Measurements from ENCODE around the gene RGS18. TPM values are rescaled to one million over a fixed set of nuclear protein-coding genes. Genes with fewer than 3 reads are reported as not detected.
A peak's percentile ranks its signal among the peaks of the same experiment; 100 is the strongest.

Gene RGS18
- total and polyA plus RNA-seq, 2 experiments from 2014 or later = not detected

GRCh38 chr1:192161976-192162375, 3.7 kb downstream of the RGS18 start:
- H3K4me1 Mint-ChIP-seq = no peaks in the 10 kb centered on the region
- ATAC-seq (no peak), DNase-seq (ENCODE audit: low spot score) (no peak)
- Histone ChIP-seq H4K20me1 (replicated peaks; ENCODE audit: insufficient read depth) (no peaks in the 10 kb centered on the region), H3K4me3 (no peak overlapping the region), H3F3A (replicated peaks; ENCODE audit: low read depth) (no peaks in the 10 kb centered on the region), H3K79me2 (replicated peaks; ENCODE audit: insufficient read depth) (no peaks in the 10 kb centered on the region), H3K27me3 (ENCODE audit: insufficient read depth) (no peaks in the 10 kb centered on the region), H2AFZ (peak overlapping the region; percentile 1; the same call in 1 of the 2 replicates), H3K36me3 (ENCODE audit: insufficient read depth) (no peaks in the 10 kb centered on the region), H3K4me1 (ENCODE audit: insufficient read depth) (no peaks in the 10 kb centered on the region), H3K9me2 (ENCODE audit: insufficient read depth) (no peaks in the 10 kb centered on the region), H3K4me2 (no peak overlapping the region), H3K27ac (ENCODE audit: low read depth) (no peak overlapping the region)
- no peaks in the 10 kb centered on the region for H3K27me3 Mint-ChIP-seq (ENCODE audit: insufficient read depth, low read depth, poor library complexity)
- no peak overlapping the region for H3K27ac Mint-ChIP-seq
- TF ChIP-seq ETS1 (IDR thresholded peaks at IDR 0.05) = no peak
- TF ChIP-seq ZNF331 (CRISPR knock-in tag; IDR thresholded peaks at IDR 0.05; ENCODE audit: low read depth) = no peak
- no peak for TF ChIP-seq NANOG (IDR thresholded peaks at IDR 0.05; ENCODE audit: borderline replicate concordance)
- no peak for TF ChIP-seq ZNF462 (CRISPR knock-in tag; IDR thresholded peaks at IDR 0.05)
- TF ChIP-seq EZH2 (IDR thresholded peaks at IDR 0.05; ENCODE audit: low read depth, unreplicated experiment) = no peak
- TF ChIP-seq CTCF (conservative IDR thresholded peaks at IDR 0.05; ENCODE audit: low read depth in 2 of 2) = no peak
- no peak for TF ChIP-seq EZH2phosphoT487 (IDR thresholded peaks at IDR 0.05; ENCODE audit: unreplicated experiment)
- no peak for TF ChIP-seq REST (IDR thresholded peaks at IDR 0.05; ENCODE audit: unreplicated experiment)
- TF ChIP-seq STAT1 (IDR thresholded peaks at IDR 0.05; ENCODE audit: unreplicated experiment) = no peak
- TF ChIP-seq ZNF114 (CRISPR knock-in tag; IDR thresholded peaks at IDR 0.05) = no peak
- no peak for TF ChIP-seq POLR2AphosphoS5 (IDR thresholded peaks at IDR 0.05; ENCODE audit: low read depth)
- peaks cover 14% of the 10 kb centered on the region for H3K9me3 Mint-ChIP-seq
- peaks cover 9% of the 10 kb centered on the region; the same call in 2 of the 3 replicates for H3K36me3 Mint-ChIP-seq (ENCODE audit: low read depth)
- H3K4me3 Mint-ChIP-seq = no peak overlapping the region
